NB4 (cell line): Measurements from ENCODE around the gene SLC7A9.

ENCODE experiments used
- MYC ChIP-seq: IDR thresholded peaks from 2 replicates; pipeline ENCODE4 v1.6.1; 2011; ENCODE audit warnings: low read depth, low read length
- POLR2A ChIP-seq: IDR thresholded peaks from 2 replicates; pipeline ENCODE4 v1.6.1; 2011; ENCODE audit warnings: mild to moderate bottlenecking; ENCODE audit not compliant: insufficient read length; ENCODE audit errors: extremely low read depth
- TF ChIP-seq, protein P1 (sequence below): IDR thresholded peaks from one replicate; pipeline ENCODE4 v1.5.1; 2012; ENCODE audit warnings: low read depth, low read length
- TF ChIP-seq, protein P2 (sequence below): IDR thresholded peaks from 2 replicates; pipeline ENCODE4 v1.6.1; 2011; ENCODE audit warnings: low read depth, low read length

DNA sequence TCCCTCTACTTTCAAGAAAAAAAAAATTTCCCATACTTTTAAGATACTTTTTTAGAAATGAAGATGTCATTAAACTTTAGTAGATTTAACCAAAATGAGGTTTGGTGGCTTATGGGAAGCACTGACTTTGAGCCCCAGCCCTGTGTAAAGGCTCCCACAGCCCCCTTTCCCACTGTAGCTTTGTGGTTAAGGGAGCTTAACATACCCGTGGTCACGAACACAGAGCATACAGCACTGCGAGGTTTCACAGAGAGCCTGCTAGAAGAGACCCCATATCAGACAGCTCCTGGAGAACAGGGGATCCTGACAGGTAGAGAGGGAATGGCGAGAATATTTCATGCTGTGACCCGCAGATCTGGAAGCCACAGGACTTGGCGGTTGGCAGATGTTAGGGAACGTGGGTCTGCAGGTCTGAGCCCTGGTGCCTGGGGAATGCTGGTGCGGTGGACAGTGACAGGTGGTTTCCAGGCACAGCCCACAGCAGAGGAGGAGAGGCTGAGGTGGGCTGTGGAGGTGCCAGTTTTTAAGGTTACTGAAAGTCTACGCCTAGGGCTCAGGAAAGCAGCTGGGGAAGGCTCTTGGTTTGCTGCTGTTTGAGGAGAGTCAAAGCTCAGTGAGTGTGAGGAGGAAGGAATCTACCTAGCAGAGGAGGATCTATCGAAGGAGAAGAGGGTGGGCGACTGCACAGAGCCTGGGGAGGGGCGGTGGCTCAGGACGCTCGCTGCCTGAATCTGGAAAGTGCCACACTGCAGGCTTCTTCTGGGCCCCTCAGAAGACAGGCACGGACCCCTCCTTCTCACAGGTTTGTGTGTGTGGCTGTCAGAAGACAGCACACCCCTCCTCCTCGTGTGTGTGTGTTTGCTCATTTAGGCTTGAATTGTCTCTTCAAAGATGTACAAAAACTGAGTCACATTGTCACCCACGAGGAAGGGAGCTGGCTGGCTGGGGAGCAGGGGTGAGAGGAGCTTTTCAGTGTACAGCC, 49.9 kb downstream of the SLC7A9 start:
- TF ChIP-seq, protein P1, sequence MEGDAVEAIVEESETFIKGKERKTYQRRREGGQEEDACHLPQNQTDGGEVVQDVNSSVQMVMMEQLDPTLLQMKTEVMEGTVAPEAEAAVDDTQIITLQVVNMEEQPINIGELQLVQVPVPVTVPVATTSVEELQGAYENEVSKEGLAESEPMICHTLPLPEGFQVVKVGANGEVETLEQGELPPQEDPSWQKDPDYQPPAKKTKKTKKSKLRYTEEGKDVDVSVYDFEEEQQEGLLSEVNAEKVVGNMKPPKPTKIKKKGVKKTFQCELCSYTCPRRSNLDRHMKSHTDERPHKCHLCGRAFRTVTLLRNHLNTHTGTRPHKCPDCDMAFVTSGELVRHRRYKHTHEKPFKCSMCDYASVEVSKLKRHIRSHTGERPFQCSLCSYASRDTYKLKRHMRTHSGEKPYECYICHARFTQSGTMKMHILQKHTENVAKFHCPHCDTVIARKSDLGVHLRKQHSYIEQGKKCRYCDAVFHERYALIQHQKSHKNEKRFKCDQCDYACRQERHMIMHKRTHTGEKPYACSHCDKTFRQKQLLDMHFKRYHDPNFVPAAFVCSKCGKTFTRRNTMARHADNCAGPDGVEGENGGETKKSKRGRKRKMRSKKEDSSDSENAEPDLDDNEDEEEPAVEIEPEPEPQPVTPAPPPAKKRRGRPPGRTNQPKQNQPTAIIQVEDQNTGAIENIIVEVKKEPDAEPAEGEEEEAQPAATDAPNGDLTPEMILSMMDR: no peak
- TF ChIP-seq POLR2A (no peak), MYC (no peak)
- TF ChIP-seq, protein P2, sequence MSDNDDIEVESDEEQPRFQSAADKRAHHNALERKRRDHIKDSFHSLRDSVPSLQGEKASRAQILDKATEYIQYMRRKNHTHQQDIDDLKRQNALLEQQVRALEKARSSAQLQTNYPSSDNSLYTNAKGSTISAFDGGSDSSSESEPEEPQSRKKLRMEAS: no peak
